GM19468 (cell line): ENCODE results near the gene TANGO6.

ENCODE experiments used
- ATAC-seq: cut with Tn5 transposase; IDR thresholded peaks from one replicate; pipeline ENCODE4 v1.9.1; 2021; ENCODE audit warnings: mild to moderate bottlenecking, moderate library complexity, moderate number of reproducible peaks; ENCODE audit not compliant: unreplicated experiment; ENCODE audit errors: extremely low read depth

Gene TANGO6

GRCh38 chr16:69084289-69084688 lies 241.0 kb downstream of the TANGO6 start:
- no peak for ATAC-seq

GRCh38 chr16:69085032-69085695 lies 241.8 kb downstream of the TANGO6 start:
- ATAC-seq: no peak

- no peak for ATAC-seq
These were observed 243.8 kb downstream of the TANGO6 start for GRCh38 chr16:69087161-69087581.

- no peak for ATAC-seq
These were observed 245.4 kb downstream of the TANGO6 start for GRCh38 chr16:69088684-69089083.

- ATAC-seq: no peak
These were observed 246.0 kb downstream of the TANGO6 start for GRCh38 chr16:69089091-69089910.

GRCh38 chr16:69093974-69094373 lies 250.6 kb downstream of the TANGO6 start:
- ATAC-seq: no peak

GRCh38 chr16:69094501-69094900 lies 251.2 kb downstream of the TANGO6 start:
- no peak for ATAC-seq

- no peak for ATAC-seq
These were observed 251.9 kb downstream of the TANGO6 start for GRCh38 chr16:69095193-69095592.

- ATAC-seq: no peak
These were observed 256.9 kb downstream of the TANGO6 start for GRCh38 chr16:69100071-69100691.

- ATAC-seq: no peak
These were observed 262.4 kb downstream of the TANGO6 start, which contains the start of gene HAS3 for GRCh38 chr16:69105501-69106361. Gene HAS3, plus strand, starts transcription at chr16:69105653. Its CDS starts 3,743 bp downstream, at chr16:69109396.

- no peak for ATAC-seq
These were observed 263.4 kb downstream of the TANGO6 start for GRCh38 chr16:69106491-69107315.

- ATAC-seq: no peak
These were observed 264.1 kb downstream of the TANGO6 start for GRCh38 chr16:69107316-69107962.

- no peak for ATAC-seq
These were observed 265.0 kb downstream of the TANGO6 start for GRCh38 chr16:69108064-69108904.

- ATAC-seq: no peak
These were observed 265.5 kb downstream of the TANGO6 start for GRCh38 chr16:69108905-69109252.

- no peak for ATAC-seq
These were observed 266.3 kb downstream of the TANGO6 start for GRCh38 chr16:69109486-69110270.

GRCh38 chr16:69110406-69110805 lies 267.1 kb downstream of the TANGO6 start:
- ATAC-seq: no peak

GRCh38 chr16:69111216-69111875 lies 268.0 kb downstream of the TANGO6 start:
- no peak for ATAC-seq
